ENCODE data around the gene COPS2. TPM values are rescaled to one million over a fixed set of nuclear protein-coding genes. Genes with fewer than 3 reads are reported as not detected.
A peak's percentile ranks its signal among the peaks of the same experiment; 100 is the strongest.

COPS2 gene
- total RNA-seq, 1 donor from 2014 or later, result 88.5 TPM

DNA sequence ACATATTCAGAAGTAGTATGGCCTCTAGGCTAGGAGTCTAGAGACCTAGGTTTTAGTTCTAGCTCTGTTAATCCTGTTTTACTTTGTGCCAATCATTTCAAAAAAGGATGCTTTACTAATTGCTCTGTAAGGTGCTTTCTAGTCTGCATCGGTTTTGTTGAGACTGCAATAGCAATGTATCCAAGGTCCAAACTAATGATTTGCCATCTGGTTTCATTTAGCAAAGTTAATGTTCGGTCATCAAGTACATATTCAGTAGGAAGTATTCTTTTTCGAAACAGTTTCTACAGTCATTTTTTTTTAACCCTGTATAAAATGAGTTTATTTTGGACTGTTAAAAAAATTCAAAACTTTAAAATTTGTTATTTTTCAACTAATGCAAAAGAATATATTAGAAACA is 12.6 kb upstream of the COPS2 start:
- intact Hi-C loops (cut with DNase I), result no loop called here
- DNase-seq (ENCODE audit: low spot score), result no peak
- ATAC-seq, result no peak

DNA sequence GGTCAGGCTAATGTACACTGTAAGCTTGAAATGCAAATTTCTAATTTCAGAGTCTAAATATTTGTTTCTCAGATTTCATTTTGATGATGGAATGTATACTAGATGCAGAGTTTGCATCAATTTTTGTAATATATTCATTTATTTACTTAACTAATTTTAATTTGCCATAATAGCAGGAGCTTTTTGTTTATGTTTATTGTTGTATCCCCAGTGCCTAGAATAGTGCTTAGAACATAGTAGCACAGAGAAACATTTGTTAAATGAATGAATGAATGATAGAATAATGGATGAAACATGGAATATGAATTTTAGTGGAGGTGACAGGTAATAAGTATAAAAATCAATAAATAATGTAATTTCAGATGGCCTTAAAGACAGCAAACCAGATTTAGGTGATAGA is 9.5 kb upstream of the COPS2 start:
- intact Hi-C loops (cut with DNase I), result no loop called here
- ATAC-seq, result no peak
- no peak for DNase-seq (ENCODE audit: low spot score)

DNA sequence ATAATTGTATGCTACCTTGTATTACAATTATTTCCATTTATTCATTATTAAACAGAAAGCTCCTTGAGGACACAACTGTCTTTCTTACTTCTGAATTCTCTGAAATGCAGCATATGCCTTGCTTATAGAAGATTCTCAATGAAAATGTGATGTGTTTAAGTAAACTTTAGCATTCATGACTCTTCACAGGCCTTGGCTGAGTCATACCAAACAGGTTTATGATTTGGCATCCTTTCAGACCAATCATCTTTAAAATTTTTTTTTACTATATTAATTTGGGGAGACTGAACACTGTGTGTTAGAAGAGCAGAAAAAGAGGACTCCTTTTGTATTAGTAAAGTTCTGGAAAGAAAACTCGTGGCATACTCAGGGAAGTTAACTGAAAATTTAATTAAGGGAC is 8.3 kb upstream of the COPS2 start:
- no peak for ATAC-seq
- intact Hi-C loops (cut with DNase I), result no loop called here
- no peak for DNase-seq (ENCODE audit: low spot score)

DNA sequence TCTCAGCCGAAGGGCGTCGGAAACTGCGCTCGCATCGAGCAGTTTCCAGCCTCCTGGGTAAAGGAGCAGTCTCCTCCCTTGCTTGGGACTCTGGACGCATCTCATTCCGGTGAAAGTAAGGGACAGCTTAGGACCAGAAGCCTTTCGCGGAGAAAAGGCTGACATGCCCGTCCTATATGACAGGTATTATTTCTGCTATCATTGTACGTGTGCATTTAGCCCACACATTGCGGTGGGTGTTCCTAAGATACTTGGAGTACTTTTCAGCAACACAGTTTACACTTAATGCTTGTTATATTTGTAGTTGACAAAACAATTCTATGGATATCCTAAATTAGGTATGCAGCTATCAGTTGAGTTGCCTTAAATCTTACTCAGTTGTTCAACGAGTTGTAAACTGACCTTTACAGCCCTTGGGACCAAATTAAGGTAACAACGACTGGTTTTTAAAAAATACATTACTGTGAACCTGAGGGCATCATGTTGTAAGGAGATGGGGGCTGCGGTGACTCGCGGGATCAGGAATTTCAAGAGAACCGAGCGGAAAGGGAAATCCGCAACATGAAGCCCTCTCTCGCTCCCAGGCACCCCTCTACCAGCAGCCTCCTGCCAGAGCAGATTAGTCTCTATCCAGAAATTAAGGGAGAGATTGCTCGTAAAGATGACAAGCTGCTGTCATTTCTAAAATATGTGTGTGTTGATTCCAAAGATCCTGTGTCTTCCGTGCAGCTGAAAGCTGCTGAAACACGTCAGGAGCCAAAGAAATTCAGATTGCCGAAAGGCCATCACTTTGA is 632 bp upstream of the COPS2 start:
- intact Hi-C loops (cut with DNase I), result loop anchor here (10.0 kb wide), 1 partner anchor 291 kb away; no protein-coding TSS in a partner anchor
- DNase-seq (ENCODE audit: low spot score) (no peak), ATAC-seq (peak; percentile 12)

DNA sequence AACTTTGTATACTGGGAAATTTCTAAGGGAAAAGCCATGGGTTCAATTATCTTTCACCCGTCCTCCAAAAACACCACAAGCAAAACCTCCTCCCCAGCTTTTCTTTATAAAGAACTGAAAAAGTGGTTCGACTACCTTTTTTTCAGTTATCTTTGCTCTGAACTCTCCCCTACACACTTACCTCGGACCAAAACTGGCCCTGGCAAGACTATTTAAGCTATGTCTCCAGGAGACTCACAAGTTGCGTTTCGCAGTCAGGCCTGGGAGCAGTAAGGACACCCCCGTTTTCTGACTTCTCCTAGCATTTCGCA is 645 bp downstream of the COPS2 start:
- ATAC-seq, result no peak
- intact Hi-C loops (cut with DNase I), result loop anchor here (10.0 kb wide), 1 partner anchor 290 kb away; no protein-coding TSS in a partner anchor
- DNase-seq (ENCODE audit: low spot score), result no peak

DNA sequence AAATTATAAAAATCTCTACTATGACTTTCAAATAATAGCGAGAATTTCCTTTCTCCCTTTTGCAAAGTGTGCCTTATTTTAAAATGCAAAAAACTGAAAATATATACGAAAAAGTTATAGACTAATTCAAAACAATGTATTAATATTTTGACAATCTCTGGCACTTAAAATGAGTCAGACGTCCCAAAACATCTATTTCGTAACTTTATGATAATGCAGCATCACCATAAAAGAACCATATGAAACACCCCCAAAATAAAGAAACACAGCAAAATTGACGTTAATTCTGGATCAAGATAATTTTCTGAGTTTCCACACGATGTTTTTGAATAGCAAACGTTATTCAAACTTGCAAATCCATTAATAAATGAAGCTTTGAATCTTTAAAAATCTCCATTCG is 1.0 kb downstream of the COPS2 start:
- ATAC-seq, result no peak
- intact Hi-C loops (cut with DNase I), result loop anchor here (10.0 kb wide), 1 partner anchor 290 kb away; no protein-coding TSS in a partner anchor
- no peak for DNase-seq (ENCODE audit: low spot score)

DNA sequence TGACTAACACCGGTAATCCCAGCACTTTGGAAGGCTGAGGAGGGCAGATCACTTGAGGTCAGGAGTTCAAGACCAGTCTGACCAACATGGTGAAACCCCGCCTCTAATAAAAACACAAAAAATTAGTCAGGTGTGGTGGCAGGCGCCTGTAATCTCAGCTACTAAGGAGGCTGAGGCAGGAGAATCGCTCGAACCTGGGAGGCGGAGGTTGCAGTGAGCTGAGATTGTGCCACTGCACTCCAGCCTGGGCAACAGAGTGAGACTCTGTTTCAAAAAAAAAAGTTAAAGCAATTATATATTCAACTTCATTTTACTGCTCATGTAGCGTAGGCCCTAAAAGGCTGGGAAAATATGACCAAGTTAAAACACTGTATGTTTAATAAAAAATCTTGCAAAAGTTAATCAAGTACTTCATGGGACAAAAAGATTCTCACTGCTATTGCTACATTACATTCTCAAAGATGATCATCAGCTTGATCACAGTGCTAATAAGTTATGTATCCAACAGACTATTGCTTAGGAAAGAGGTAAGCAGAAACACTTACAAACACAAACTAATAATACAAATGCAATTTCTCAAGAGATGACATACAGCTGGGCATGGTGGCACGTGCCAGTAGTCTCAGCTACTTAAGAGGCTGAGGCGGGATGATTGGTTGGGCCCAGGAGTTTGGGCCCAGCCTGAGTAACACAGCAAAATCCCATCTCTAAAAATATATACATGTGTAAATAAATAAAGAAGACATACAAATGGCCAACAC is 2.7 kb downstream of the COPS2 start:
- intact Hi-C loops (cut with DNase I), result loop anchor here (10.0 kb wide), 1 partner anchor 288 kb away; no protein-coding TSS in a partner anchor

DNA sequence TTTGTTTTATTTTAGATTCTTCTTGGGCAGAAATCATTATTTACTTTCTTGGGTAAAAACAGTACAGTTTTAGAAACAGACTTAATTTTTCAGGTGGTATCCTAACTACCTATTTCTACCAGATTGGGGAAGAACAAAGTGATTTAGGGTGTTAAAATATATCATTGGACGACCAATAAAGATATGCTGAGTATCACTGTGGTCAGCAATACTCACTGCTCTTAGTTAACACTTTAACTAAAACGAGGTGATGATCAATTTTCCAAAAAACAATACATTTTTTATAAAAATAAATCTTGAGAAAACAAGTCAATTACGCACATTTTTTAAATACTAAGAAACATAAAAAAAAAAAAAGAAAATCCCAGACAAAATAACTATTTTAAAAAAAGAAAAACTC is 3.6 kb downstream of the COPS2 start:
- intact Hi-C loops (cut with DNase I), result loop anchor here (10.0 kb wide), 1 partner anchor 287 kb away; no protein-coding TSS in a partner anchor
- DNase-seq (ENCODE audit: low spot score) (no peak), ATAC-seq (no peak)

More for the DNA sequence above, 2.7 kb downstream of the COPS2 start:
- no peak for ATAC-seq
- DNase-seq (ENCODE audit: low spot score), result no peak

DNA sequence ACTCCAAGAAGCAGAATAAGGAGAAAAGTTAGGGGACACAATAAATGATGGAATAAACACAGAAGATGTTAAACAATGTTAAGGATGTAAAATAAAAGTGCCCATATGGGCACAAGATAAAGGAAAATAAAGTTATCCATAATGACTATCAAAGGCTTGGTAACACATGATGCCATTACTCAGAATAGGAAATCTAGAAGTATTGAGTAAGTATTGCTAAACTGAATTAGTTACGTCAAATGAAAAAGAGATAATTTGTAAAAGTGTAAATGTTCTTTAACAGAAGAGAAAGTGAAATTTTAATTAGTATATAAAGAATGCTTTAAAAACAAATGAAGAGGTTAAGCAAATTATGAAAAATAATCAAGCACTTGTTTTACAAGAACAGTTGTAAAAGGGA is 6.7 kb downstream of the COPS2 start:
- ATAC-seq (no peak), DNase-seq (ENCODE audit: low spot score) (no peak)
- intact Hi-C loops (cut with DNase I), result no loop called here

DNA sequence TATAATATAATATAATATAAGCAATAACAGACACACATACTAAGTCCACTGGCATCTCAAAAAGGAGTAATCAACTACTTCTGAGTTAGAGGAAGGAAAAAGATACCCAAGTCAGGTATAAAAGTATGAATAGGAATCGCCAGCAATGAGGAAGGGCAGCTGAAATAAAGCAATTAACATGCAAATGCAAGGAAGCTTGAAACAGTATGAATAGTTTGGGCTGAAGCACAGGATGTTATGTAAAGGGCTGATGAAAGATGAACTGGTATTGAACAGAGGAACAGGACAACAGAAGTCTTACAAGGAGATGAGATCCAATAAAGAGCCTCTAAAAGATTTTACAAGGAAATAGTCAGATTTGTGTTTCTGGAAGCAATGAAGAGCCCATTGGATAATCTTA is 7.1 kb downstream of the COPS2 start:
- intact Hi-C loops (cut with DNase I), result no loop called here
- DNase-seq (ENCODE audit: low spot score), result no peak
- ATAC-seq, result no peak

DNA sequence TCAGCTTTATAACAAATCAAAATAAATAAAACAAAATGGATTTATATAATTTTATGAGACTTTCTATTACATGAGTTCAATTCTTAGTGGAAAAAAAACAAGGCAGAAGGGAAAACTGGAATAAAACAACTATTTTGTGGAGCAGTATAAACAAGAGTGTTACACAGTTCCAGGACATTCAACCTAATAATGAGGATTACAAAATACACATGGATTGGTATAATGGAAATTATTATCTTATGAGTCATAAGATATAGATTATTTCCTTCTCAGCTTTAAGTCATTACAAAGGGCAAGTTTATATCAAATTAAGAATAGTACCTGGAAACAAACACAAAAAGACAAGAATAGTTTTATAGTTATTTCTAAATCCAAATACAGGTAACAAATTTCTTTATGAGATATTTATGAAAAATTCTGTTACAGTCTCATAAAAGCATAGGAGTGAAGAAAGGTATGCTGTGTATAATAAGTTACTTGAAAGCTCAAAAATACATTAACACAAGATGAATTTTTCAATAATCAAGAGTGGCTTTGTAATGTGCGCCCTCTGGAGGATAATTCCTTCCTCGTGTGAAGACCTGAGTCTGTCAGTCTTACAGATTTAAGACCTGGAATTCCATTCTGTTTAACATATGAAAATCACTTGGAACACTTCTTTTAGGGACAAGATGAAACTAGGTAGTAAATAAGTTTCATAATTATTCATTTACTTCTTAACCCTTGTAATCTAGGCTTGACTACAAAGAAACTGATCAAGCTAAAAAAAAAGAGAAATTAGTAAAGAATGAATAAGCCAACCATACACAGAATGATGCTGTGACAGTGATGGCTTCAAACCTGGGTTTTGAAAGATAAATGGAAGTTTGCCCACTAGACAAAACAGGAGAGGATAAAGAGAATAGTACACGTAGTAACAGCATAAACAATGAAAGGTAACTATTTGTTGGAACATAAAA is 9.5 kb downstream of the COPS2 start:
- DNase-seq (ENCODE audit: low spot score) (no peak), ATAC-seq (no peak)
- intact Hi-C loops (cut with DNase I), result no loop called here

DNA sequence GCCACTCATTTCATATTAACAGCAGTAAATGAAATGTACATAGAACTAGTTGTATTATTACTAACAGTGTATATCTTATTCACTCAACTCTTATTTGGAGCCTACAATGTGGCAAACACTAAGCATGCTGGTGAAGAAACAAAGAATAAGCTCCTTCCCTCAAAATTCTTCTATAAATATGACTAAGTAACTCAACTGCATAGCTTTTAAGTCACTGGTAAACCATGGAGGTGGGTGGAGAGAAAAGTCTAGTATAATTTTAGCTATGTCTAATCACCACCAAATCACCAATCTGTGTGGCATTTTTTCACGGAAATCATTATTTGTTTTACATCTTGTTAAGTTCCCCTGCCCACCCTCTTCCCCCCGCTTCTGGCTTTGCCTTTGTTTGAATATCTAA is 17.5 kb downstream of the COPS2 start:
- no peak for DNase-seq (ENCODE audit: low spot score)
- no peak for ATAC-seq
- intact Hi-C loops (cut with DNase I), result no loop called here

DNA sequence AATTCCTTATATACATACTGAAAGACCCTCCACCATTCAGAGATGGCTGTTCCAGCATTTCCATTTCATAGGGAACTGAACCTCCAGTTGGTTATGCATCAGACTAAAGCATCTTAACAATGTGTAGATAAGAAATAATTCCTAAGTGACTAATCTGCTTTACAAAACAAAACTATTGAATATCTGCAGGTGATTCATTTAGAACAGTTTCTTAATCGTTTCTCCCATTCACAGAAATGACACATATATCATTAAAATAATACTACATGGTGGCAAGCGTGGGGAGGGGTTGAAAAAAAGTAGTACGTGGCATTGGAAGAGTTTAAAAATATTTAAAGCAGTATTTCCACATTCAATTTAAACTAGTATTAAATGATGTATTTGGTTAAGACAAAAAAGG is 19.5 kb downstream of the COPS2 start:
- ATAC-seq, result no peak
- intact Hi-C loops (cut with DNase I), result no loop called here
- DNase-seq (ENCODE audit: low spot score), result no peak

DNA sequence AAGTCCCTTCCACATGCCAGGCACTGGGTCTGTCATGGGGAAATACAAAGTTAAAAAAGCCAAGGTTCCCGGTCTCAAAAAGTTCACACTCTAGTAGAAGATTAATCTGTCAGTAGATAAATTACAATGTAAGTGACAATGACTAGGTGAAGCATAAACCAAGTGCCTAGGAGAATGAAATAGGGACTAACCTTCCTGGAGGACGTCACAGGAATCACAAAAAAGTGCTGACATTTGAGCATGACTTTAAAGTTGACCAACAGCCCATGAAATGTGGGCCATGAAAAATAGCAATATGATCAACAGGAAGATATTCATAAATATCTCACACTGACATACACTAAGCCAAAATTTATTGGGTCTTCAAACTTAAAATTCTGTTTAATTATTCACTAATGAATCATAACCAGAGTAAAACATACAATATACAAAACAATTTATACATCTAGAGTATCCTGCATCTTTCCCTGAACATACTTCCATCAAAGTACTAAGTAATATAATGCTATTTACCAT is 20.0 kb downstream of the COPS2 start:
- no peak for ATAC-seq
- intact Hi-C loops (cut with DNase I), result no loop called here
- no peak for DNase-seq (ENCODE audit: low spot score)

DNA sequence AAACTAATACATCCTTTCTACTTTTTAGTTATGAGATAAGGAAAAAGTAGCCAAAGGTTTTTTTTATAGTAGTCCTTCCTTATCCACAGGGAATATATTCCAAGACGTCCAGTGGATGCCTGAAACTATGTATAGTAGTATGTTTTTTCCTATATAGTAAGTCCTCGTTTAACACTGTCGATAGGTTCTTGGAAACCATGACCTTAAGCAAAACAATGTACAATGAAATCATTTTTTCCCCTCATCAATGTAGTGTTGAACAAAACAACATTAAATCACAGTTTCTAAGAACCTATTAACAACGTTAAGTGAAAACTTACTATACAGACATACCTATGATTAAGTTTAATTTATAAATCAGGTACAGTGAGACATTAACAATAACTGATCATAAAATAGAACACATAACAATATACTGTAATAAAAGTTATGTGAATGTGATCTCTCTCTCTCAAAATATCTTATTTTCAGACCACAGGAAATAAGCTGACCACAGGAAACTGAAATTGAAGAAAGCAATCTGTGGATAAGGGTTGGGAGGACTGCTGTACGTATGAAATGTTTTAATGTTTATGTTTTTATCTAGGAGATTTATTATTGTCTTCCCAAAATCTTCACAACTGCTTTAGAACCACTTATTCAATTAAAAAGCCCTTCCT is 20.6 kb downstream of the COPS2 start:
- intact Hi-C loops (cut with DNase I), result no loop called here
- ATAC-seq, result no peak
- no peak for DNase-seq (ENCODE audit: low spot score)

DNA sequence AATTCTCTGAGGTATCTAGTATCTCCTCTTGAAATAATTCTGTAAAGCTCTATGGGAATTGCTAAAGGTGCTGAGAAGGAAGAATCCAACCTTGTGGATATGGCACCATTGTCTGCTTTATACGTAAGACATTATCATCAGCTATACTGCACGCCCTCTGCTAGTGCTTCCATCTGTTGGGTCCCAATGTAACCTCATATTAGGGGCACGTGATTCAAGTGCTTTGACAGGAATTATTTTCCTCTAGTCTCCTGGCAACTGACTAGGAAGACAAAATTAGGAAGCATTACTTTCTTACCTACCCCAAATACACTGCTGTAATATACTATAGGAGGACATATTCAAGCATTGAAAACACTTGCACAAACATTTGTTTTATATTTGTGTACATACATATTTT is 24.0 kb downstream of the COPS2 start:
- intact Hi-C loops (cut with DNase I), result no loop called here
- DNase-seq (ENCODE audit: low spot score), result no peak
- ATAC-seq, result no peak

DNA sequence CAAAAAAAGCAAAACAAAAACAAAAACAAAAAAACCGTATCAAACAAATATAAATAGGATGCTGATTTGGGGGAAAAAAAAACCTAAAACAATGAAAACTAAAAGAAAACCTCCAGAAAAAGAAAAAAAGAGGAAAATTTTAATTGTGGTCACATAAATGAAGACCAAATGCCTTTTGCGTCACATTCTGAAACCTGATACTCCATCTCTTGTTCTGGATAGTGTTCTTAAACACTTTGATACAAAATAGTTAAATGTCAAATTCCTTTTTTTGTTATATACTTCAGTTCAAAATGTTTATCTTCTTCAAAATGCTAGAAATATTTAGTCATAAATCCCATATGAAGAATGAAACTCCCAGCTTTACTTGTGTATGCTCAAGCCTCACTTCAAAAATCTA is 31.0 kb downstream of the COPS2 start:
- intact Hi-C loops (cut with DNase I), result no loop called here
- DNase-seq (ENCODE audit: low spot score), result no peak

DNA sequence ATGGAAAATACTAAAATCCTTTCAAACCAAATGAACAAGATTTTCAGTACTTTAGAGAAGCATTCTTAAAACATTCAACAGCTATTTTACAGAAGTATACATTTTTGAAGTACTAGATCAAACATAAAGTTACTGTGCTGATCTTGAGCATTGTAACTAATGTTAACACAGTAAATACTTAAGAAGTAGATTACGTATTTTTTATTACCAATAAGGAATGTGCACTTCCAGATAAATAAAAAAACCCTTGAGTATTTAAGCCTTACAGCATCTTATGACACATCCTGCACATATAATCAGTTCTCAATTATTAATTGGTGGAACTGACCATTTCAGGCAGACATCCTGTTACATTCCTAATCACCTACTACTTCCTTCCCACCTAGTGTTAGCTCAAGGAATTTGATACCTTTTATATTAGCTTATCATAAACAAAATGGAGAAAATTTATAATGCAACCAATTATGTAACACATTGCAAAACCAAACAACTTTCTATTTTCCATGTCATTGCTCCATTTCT is 32.8 kb downstream of the COPS2 start:
- DNase-seq (ENCODE audit: low spot score) (no peak), ATAC-seq (no peak)
- intact Hi-C loops (cut with DNase I), result no loop called here

More for the DNA sequence above, 31.0 kb downstream of the COPS2 start:
- no peak for ATAC-seq

Data from sciatic nerve (tissue), 2 donors.